H9 (cell line): ENCODE data around the gene BRD8. TPM values are rescaled to one million over a fixed set of nuclear protein-coding genes. Genes with fewer than 3 reads are reported as not detected.

ENCODE experiments used
- DNase-seq: peaks from one replicate; pipeline ENCODE4 v3.0.0-alpha.2; 2017
- H2AFZ ChIP-seq: one replicate; pipeline ENCODE4 v1.6.1; 2013; ENCODE audit warnings: mild to moderate bottlenecking, low read length, control low read depth, moderate library complexity
- H2AK5ac ChIP-seq: 2 replicates; pipeline ENCODE4 v1.6.1; 2013; ENCODE audit warnings: low read length, control low read depth, mixed read lengths; ENCODE audit not compliant: insufficient read length
- H2BK120ac ChIP-seq: one replicate; pipeline ENCODE4 v1.6.1; 2013; ENCODE audit warnings: low read depth, mild to moderate bottlenecking, low read length, control low read depth, inconsistent platforms; ENCODE audit not compliant: poor library complexity, severe bottlenecking
- H2BK12ac ChIP-seq: 2 replicates; pipeline ENCODE4 v1.6.1; 2013; ENCODE audit warnings: low read length, control low read depth, mixed read lengths, low read depth; ENCODE audit not compliant: insufficient read length
- H2BK15ac ChIP-seq: 2 replicates; pipeline ENCODE4 v1.6.1; 2013; ENCODE audit warnings: low read depth, low read length, control low read depth
- H2BK20ac ChIP-seq: one replicate; pipeline ENCODE4 v1.6.1; 2013; ENCODE audit warnings: low read depth, mild to moderate bottlenecking, low read length, control low read depth, inconsistent platforms; ENCODE audit not compliant: poor library complexity, severe bottlenecking
- H2BK5ac ChIP-seq: 2 replicates; pipeline ENCODE4 v1.6.1; 2013; ENCODE audit warnings: low read length, control low read depth, mixed read lengths; ENCODE audit not compliant: insufficient read length
- H3K14ac ChIP-seq: 2 replicates; pipeline ENCODE4 v1.6.1; 2013; ENCODE audit warnings: low read length, control low read depth; ENCODE audit not compliant: insufficient read depth
- H3K18ac ChIP-seq: 2 replicates; pipeline ENCODE4 v1.6.1; 2013; ENCODE audit warnings: low read depth, mild to moderate bottlenecking, mixed read lengths, low read length, control low read depth; ENCODE audit not compliant: insufficient read length
- H3K23ac ChIP-seq: 2 replicates; pipeline ENCODE4 v1.6.1; 2013; ENCODE audit warnings: low read length, control low read depth, mixed read lengths, low read depth; ENCODE audit not compliant: insufficient read length
- H3K23me2 ChIP-seq: 2 replicates; pipeline ENCODE4 v1.6.1; 2013; ENCODE audit warnings: low read depth, mild to moderate bottlenecking, mixed read lengths, low read length, control low read depth; ENCODE audit not compliant: insufficient read length, poor library complexity, severe bottlenecking
- H3K27ac ChIP-seq: 2 replicates; pipeline ENCODE4 v1.5.1; 2013; ENCODE audit warnings: low read length, control low read depth, mixed read lengths, low read depth; ENCODE audit not compliant: insufficient read length
- H3K27me3 ChIP-seq: 2 replicates; pipeline ENCODE4 v1.6.1; 2013; ENCODE audit warnings: low read length, control low read depth, inconsistent platforms; ENCODE audit not compliant: insufficient read depth
- H3K4ac ChIP-seq: 2 replicates; pipeline ENCODE4 v1.6.1; 2013; ENCODE audit warnings: low read depth, mild to moderate bottlenecking, control low read depth, inconsistent platforms, low read length, moderate library complexity
- H3K4me1 ChIP-seq: 2 replicates; pipeline ENCODE4 v1.6.1; 2013; ENCODE audit warnings: low read length, control low read depth, inconsistent platforms; ENCODE audit not compliant: insufficient read depth
- H3K4me2 ChIP-seq: 2 replicates; pipeline ENCODE4 v1.6.1; 2013; ENCODE audit warnings: low read length, control low read depth, mixed read lengths; ENCODE audit not compliant: insufficient read length, insufficient read depth
- H3K56ac ChIP-seq: 2 replicates; pipeline ENCODE4 v1.6.1; 2013; ENCODE audit warnings: low read depth, mild to moderate bottlenecking, mixed read lengths, low read length, control low read depth; ENCODE audit not compliant: insufficient read length
- H3K79me1 ChIP-seq: 2 replicates; pipeline ENCODE4 v1.6.1; 2013; ENCODE audit warnings: low read depth, mild to moderate bottlenecking, moderate library complexity, low read length, control low read depth, inconsistent platforms; ENCODE audit not compliant: insufficient read depth, poor library complexity, severe bottlenecking
- H3K79me2 ChIP-seq: 2 replicates; pipeline ENCODE4 v1.6.1; 2013; ENCODE audit warnings: low read length, control low read depth, inconsistent platforms; ENCODE audit not compliant: insufficient read depth
- H3K9ac ChIP-seq: 2 replicates; pipeline ENCODE4 v1.6.1; 2013; ENCODE audit warnings: low read length, control low read depth, mixed read lengths; ENCODE audit not compliant: insufficient read length; ENCODE audit errors: extremely low read depth
- H3K9me3 ChIP-seq: one replicate; pipeline ENCODE4 v1.6.1; 2013; ENCODE audit warnings: low read depth, low read length, inconsistent platforms; ENCODE audit not compliant: control insufficient read depth
- H3T11ph ChIP-seq: one replicate; pipeline ENCODE4 v1.6.1; 2013; ENCODE audit warnings: mild to moderate bottlenecking, low read length, control low read depth, inconsistent platforms
- H4K20me1 ChIP-seq: one replicate; pipeline ENCODE4 v1.6.1; 2013; ENCODE audit not compliant: control insufficient read depth, insufficient read length, insufficient read depth
- H4K5ac ChIP-seq: 2 replicates; pipeline ENCODE4 v1.6.1; 2013; ENCODE audit warnings: low read depth, mild to moderate bottlenecking, mixed read lengths, low read length, control low read depth; ENCODE audit not compliant: insufficient read length
- H4K8ac ChIP-seq: replicated peaks from 2 replicates; pipeline ENCODE4 v1.6.1; 2013; ENCODE audit warnings: low read length, control low read depth, mixed read lengths, low read depth; ENCODE audit not compliant: insufficient read length
- H4K91ac ChIP-seq: 2 replicates; pipeline ENCODE4 v1.6.1; 2013; ENCODE audit warnings: low read depth, mild to moderate bottlenecking, moderate library complexity, mixed read lengths, low read length, control low read depth; ENCODE audit not compliant: insufficient read length
- H3K27ac Mint-ChIP-seq, 3 experiments: 2 replicates in 2 of 3; 3 replicates in 1 of 3; pipeline ENCODE4 v1.8.0; 2020 to 2021; ENCODE audit warnings: mixed read lengths in 3 of 3, mild to moderate bottlenecking in 1 of 3, moderate library complexity in 1 of 3
- H3K27me3 Mint-ChIP-seq: 2 replicates; pipeline ENCODE4 v1.8.0; 2021; ENCODE audit warnings: low read depth, mild to moderate bottlenecking, moderate library complexity, mixed read lengths
- H3K36me3 Mint-ChIP-seq, 3 experiments: 2 replicates in 2 of 3; 3 replicates in 1 of 3; pipeline ENCODE4 v1.8.0; 2020 to 2021; ENCODE audit warnings: low read depth in 3 of 3, mixed read lengths in 3 of 3; ENCODE audit not compliant: insufficient read depth in 1 of 3
- H3K4me1 Mint-ChIP-seq, 2 experiments: 2 replicates each; pipeline ENCODE4 v1.8.0; 2020; ENCODE audit warnings: mixed read lengths in 2 of 2
- H3K4me3 Mint-ChIP-seq, 2 experiments: 2 replicates in 1 of 2; 3 replicates in 1 of 2; pipeline ENCODE4 v1.8.0; 2020 to 2021; ENCODE audit warnings: mild to moderate bottlenecking in 2 of 2, mixed read lengths in 2 of 2, moderate library complexity in 1 of 2
- H3K9me3 Mint-ChIP-seq, 2 experiments: 2 replicates in 1 of 2; 3 replicates in 1 of 2; pipeline ENCODE4 v1.8.0; 2020; ENCODE audit warnings: mild to moderate bottlenecking in 2 of 2, mixed read lengths in 2 of 2, moderate library complexity in 1 of 2
- WGBS: extraction: QIAGEN DNeasy Blood & Tissue Kit; methylation state at CpG from one replicate; pipeline ENCODE4 v1.1.7; 2013; ENCODE audit warnings: missing lambda C conversion rate, low lambda C conversion rate, mixed read lengths; ENCODE audit not compliant: insufficient read length; ENCODE audit errors: extremely low coverage; 5-methylcytosine and 5-hydroxymethylcytosine counted together
- total RNA-seq: library from RNA; stranded (reverse); gene quantifications from 2 replicates; pipeline ENCODE4 v1.2.1, GENCODE V29; 2021
- TF ChIP-seq, protein P1 (sequence below): fragments of 200-600 bp; sonication (generic); conservative IDR thresholded peaks from 3 replicates; pipeline ENCODE4 v1.8.0; 2021; ENCODE audit warnings: antibody characterized with exemption, mild to moderate bottlenecking

BRD8 gene
- total RNA-seq, 1 experiment from 2014 or later: 67.9 TPM

GRCh38 chr5:138091685-138092084 is 86.7 kb downstream of the BRD8 start:
- Mint-ChIP-seq H3K4me3 (no peak overlapping the region), H3K9me3 (no peaks in the 10 kb centered on the region; a peak in 1 of 5 replicates), H3K36me3 (no peaks in the 10 kb centered on the region), H3K27ac (no peak overlapping the region; a peak in 1 of 7 replicates), H3K4me1 (peaks cover 57% of the 10 kb centered on the region in 2 experiments), H3K27me3 (peaks cover 90% of the 10 kb centered on the region)
- Histone ChIP-seq H3K79me2 (no peaks in the 10 kb centered on the region), H3K79me1 (no peaks in the 10 kb centered on the region), H2BK15ac (no peak overlapping the region), H3K14ac (no peak overlapping the region), H2BK12ac (no peak overlapping the region), H4K5ac (no peak overlapping the region), H3K27me3 (peaks cover 58% of the 10 kb centered on the region), H2AK5ac (no peak overlapping the region), H2AFZ (no peak overlapping the region), H3K23me2 (no peaks in the 10 kb centered on the region), H2BK120ac (no peak overlapping the region), H4K20me1 (no peaks in the 10 kb centered on the region), H3K9ac (no peak overlapping the region), H3K18ac (no peak overlapping the region), H3K4me2 (no peak overlapping the region), H3K9me3 (no peaks in the 10 kb centered on the region), H3K23ac (no peak overlapping the region), H3K4ac (no peak overlapping the region), H3K4me1 (peaks cover 11% of the 10 kb centered on the region; the same call in 1 of the 2 replicates), H4K91ac (no peak overlapping the region), H2BK20ac (no peak overlapping the region), H3K27ac (no peak overlapping the region), H3T11ph (no peak overlapping the region), H2BK5ac (no peak overlapping the region), H3K56ac (no peak overlapping the region), H4K8ac (no peak overlapping the region)
- DNase-seq: no peak
- WGBS: no CpG with 5 or more reads among the region's 4 CpGs
- TF ChIP-seq, protein P1, sequence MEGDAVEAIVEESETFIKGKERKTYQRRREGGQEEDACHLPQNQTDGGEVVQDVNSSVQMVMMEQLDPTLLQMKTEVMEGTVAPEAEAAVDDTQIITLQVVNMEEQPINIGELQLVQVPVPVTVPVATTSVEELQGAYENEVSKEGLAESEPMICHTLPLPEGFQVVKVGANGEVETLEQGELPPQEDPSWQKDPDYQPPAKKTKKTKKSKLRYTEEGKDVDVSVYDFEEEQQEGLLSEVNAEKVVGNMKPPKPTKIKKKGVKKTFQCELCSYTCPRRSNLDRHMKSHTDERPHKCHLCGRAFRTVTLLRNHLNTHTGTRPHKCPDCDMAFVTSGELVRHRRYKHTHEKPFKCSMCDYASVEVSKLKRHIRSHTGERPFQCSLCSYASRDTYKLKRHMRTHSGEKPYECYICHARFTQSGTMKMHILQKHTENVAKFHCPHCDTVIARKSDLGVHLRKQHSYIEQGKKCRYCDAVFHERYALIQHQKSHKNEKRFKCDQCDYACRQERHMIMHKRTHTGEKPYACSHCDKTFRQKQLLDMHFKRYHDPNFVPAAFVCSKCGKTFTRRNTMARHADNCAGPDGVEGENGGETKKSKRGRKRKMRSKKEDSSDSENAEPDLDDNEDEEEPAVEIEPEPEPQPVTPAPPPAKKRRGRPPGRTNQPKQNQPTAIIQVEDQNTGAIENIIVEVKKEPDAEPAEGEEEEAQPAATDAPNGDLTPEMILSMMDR: no peak

Other genes starting within 250 kb of the BRD8 start
- 23.0 and 23.1 TPM in 2 replicates for gene FAM13B, start 145.6 kb downstream of the BRD8 start, total RNA-seq
- gene WNT8A, start 94.6 kb downstream of the BRD8 start, total RNA-seq: 0.26 and 0.33 TPM in 2 replicates
- gene NME5, start 39.2 kb downstream of the BRD8 start, total RNA-seq: 0.66 and 0.96 TPM in 2 replicates
- gene KIF20A, start 482 bp upstream of the BRD8 start, total RNA-seq: 65.2 and 67.1 TPM in 2 replicates
- gene CDC23, start 34.7 kb upstream of the BRD8 start, total RNA-seq: 41.0 and 41.3 TPM in 2 replicates
- gene GFRA3, start 96.0 kb upstream of the BRD8 start, total RNA-seq: 1.6 and 1.8 TPM in 2 replicates
- 19.9 and 22.8 TPM in 2 replicates for gene CDC25C, start 153.2 kb upstream of the BRD8 start, total RNA-seq
- gene FAM53C, start 159.6 kb upstream of the BRD8 start, total RNA-seq: 59.6 and 61.9 TPM in 2 replicates
- 77.8 and 89.2 TPM in 2 replicates for gene KDM3B, start 174.1 kb upstream of the BRD8 start, total RNA-seq